Cerebellar nuclear complex (tissue), 1 donor: ENCODE measurements around the gene RBM4.
A peak's percentile ranks its signal among the peaks of the same experiment; 100 is the strongest.
"Not testable (repeated sequence)": the region's sequence is repeated elsewhere in the genome, so short reads cannot be mapped to it uniquely, and the experiment has no call there.

Source experiments
- DNase-seq, 2 experiments: peaks; one replicate each; lab custom pipeline; 2025; lab: John Stamatoyannopoulos, UW

The RBM4 gene

GRCh38 chr11:66638177-66639065 is at the start of gene RBM4:
Gene RBM4, plus strand, starts transcription at chr11:66638703. Its CDS starts 1,009 bp downstream, at chr11:66639712.
- peak; percentile 96 to 98 for DNase-seq

GRCh38 chr11:66589315-66589714 is 49.2 kb upstream of the RBM4 start:
- not testable (repeated sequence) for DNase-seq

- DNase-seq: no peak
Observed at GRCh38 chr11:66589996-66590675, 48.4 kb upstream of the RBM4 start.

- no peak for DNase-seq
Observed at GRCh38 chr11:66591175-66591574, 47.3 kb upstream of the RBM4 start.

- peak; percentile 56 to 87 for DNase-seq
Observed at GRCh38 chr11:66592457-66593302, 45.8 kb upstream of the RBM4 start, which contains the start of the genes CCDC87 and CCS. Gene CCDC87, minus strand, starts transcription at chr11:66593063. Its CDS starts 48 bp downstream, at chr11:66593015. Gene CCS, plus strand, starts transcription at chr11:66593185. Its CDS starts 77 bp downstream, at chr11:66593262.

- no peak for DNase-seq
Observed at GRCh38 chr11:66593303-66593635, 45.2 kb upstream of the RBM4 start.

GRCh38 chr11:66593650-66594049 is 44.9 kb upstream of the RBM4 start:
- DNase-seq: no peak

- DNase-seq: no peak
Observed at GRCh38 chr11:66595245-66595904, 43.1 kb upstream of the RBM4 start.

GRCh38 chr11:66598993-66599392 is 39.5 kb upstream of the RBM4 start:
- DNase-seq: peak in 1 of 2 experiments; percentile 20

- no peak for DNase-seq
Observed at GRCh38 chr11:66600219-66600618, 38.3 kb upstream of the RBM4 start.

GRCh38 chr11:66600631-66601233 is 37.8 kb upstream of the RBM4 start:
- no peak for DNase-seq

GRCh38 chr11:66603072-66603471 is 35.4 kb upstream of the RBM4 start:
- DNase-seq: no peak

- DNase-seq: no peak
Observed at GRCh38 chr11:66604155-66604554, 34.3 kb upstream of the RBM4 start.

- not testable (repeated sequence) for DNase-seq
Observed at GRCh38 chr11:66606608-66607007, 31.9 kb upstream of the RBM4 start.

- DNase-seq: no peak
Observed at GRCh38 chr11:66607126-66607834, 31.2 kb upstream of the RBM4 start.

GRCh38 chr11:66609721-66610617 is 28.5 kb upstream of the RBM4 start:
- DNase-seq: no peak

- no peak for DNase-seq
Observed at GRCh38 chr11:66612458-66612857, 26.0 kb upstream of the RBM4 start.

- no peak for DNase-seq
Observed at GRCh38 chr11:66614073-66614472, 24.4 kb upstream of the RBM4 start.

- peak; percentile 91 to 97 for DNase-seq
Observed at GRCh38 chr11:66616379-66617154, 21.9 kb upstream of the RBM4 start, which contains the start of gene RBM14. Gene RBM14, plus strand, starts transcription at chr11:66616630. Its CDS starts 91 bp downstream, at chr11:66616721.
